Activated T-cell treated with anti-CD3 and anti-CD28 coated beads, Interleukin-2, amount 50 U/mL, for 48 hours (primary cell): Measurements from ENCODE around the gene MSI2.

Source experiments
- DNase-seq, 2 experiments: peaks; one replicate each; pipeline ENCODE4 v3.0.0-alpha.2; 2020

The MSI2 gene

DNA sequence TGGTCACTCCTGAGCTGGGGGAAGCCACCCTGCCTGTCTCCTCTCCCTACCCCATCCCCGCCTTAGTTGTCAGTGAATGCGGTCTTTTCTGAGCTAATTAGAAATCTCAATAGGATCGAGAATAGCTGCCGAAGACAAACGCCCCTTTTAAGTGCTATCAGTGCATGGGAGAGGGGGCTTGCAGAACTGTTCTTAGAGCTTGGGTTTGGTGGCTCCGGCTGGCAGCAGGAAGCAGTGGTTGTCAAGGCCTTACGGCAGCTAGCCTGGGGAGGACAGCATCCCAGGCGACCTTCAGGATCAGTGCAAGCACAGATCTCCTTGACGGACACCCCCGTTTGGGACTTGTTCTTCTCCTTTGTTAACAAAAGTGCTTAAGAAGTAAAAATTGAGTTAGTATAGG is 293.7 kb downstream of the MSI2 start:
- no peak for DNase-seq

DNA sequence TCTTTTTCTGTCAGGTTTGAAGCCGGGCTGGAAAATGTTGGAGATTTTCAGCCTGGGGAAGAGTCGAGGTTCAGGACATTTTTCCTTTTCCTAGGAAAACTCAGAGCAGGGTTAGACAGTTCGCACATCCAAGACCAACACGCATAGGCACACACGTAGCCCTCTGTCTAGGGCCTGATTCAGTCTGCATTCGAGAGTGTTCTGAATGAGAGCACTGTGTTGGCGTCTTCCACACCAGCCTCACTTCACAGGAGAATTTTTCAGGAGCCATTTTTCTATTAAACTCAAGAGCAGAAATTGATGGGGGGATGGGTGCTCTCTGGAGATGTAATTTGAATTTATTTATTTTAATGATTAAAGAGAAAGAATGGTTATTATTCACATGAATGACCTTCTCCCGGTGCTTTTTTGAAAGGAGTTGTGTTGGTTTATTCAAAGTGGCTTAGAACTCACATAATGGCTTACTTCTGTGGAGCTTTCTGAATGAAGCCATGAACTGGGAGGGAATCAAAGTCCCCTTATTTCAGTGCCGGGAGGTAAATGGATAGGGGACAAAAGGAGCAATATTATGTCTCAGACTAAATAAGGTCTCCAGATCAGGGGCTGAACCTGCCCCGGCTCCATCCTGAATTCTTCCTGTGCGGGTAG is 294.5 kb downstream of the MSI2 start:
- DNase-seq = no peak

DNA sequence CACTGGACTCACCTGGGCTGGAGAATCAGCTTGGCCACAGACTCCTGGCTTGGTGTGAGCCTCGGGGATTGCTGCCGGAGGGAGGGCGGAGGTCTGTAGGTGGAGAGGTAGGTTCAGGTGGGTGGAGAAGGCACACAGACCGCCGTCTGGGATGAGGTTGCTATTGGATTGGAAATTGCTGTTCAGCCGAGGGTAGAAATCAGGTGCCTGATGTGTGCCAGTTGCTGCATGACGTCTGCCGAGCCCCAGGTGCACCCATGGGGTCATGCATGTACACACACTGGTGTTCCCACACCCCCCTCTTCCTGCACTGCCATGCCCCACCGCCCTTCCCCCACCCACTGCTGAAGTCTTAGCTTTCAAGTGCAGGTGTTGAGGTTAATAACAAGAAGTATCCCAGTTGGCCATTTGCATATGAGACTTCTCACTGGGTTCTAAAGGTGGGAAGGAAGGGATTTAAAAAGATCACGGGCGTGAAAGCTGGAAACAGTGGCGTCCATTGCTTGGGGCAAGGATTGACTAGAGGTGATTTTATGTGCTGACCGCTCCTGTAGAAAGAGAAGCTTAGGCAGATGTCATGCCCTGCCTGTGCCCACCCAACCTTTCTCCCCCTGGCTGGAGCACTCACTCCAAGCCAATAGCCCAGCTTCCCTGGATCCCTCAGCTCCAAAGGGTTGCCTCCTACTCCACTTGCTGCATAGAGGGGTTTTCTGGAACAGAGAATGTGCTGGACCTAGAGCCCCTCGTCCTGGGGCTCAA is 295.2 kb downstream of the MSI2 start:
- no peak for DNase-seq

DNA sequence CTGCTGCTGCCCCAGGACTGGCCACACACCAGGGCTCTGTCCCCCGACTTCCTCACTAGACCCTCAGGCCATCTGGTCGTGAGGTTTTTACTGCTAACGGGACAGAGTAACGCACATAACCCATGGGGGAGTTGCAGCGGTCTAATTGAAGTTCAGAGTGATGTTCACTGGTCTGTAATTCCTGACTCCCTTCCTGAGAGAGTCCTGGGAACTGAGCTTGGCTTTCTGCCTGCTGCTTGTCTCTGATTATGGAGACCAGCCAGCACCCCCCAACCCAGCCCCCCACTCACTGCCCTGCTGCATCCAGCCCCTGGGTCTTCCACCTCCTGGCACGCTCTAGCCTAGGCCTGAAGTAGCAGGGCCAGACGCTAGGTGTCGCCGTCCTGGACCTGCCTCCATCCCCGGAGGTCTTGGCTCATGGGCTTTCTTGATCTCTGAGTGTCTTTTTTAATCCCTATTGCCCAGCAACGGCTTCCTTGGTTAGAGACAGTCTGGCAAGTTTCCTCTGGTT is 295.8 kb downstream of the MSI2 start:
- peak; percentile 38 to 54 for DNase-seq

DNA sequence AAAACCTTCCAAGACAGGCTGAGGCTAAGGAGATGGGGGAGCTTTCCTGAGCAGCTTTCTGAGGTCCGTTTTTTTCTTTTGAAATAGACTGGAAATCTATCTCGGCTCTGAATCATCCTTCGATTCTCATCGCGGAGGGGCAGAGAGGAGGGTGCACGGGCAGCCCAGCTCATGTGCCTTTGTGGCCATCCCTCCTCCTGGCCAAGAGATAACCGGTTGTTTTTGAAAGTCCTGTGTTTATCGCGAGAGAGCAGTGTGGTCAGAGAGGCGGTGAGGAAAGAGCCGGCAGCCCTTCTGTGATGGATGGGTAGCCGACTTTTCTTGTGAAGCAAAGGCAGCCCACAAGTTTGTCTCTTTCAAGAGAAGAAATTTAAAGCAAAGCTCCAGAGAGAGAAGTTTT is 297.2 kb downstream of the MSI2 start:
- no peak for DNase-seq

DNA sequence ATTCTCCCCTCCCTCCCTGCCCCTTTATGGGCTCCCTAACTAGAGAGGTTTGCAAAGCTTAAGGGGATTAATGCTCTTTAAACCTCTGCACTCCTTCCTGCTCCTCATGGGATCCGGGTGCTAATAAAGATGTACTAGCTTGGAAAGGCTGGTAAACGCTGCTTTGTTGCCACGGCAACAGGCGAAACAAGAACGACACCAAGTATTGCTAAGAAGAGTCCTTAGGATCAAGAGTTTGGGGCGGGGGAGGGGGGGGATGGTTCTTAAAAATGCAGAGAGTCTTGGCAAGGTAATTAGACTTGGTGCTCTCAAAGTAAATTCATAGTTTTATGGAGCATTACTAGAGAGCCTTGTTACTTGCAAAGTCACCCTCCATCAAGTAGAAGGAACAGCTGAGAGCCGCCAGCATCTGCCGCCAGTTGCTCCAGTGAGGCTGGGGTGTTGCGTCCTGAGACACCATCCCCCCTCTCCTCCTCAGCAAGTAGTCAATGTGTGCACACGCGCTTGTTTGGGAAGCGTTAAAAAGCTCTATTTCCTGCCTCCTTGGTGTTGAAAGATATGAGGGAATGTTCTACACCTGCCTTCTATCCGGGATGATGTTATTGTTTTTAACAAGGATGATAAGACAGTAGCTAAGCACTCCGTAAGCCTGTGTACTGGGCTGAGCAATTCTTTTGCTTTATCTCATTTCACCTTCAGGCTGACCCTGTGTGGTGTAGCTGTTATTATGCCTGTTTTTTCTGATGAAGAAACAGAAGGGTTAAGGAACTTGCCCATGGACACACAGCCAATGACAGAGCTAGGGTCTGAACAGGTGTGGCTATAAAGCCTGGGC is 297.9 kb downstream of the MSI2 start:
- DNase-seq = no peak

DNA sequence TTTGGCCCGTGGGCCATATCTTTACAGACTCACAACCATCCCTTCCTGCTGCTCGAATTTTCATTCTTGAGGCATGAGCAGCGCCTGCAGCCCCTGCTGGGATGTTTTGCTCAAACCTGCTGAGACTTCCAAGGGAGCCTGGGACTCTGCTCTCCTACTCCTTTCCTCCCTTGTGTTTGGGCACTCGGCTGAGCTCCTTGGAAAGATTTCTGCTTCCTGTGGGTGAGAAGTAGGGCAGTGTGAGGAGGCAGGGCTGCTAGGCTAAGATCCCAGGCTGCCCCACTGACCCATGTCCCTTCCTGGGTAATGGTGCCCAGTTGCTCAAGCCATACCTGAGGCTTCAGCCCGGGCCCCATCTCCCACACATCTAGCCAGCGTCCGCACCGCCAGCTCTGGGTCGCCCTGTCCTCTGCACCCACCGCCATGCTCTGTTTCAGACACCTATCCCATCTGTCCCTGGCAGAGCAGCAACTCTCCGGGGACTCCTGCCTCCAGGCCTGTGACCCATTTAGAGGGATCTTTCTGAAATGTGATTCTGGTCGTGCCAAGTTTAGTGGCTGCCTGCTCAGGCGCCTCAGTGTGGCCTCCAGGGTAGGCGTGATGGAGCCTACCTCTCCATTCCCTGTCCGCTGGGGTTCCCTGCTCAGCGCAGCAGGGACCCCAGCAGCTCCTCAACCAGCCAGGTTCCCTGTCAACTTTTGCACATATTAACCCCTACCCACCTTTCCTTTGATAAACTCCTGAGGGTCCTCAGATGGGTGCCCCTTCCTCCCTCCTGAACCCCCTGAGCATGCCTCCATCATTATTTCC is 298.7 kb downstream of the MSI2 start:
- no peak for DNase-seq

DNA sequence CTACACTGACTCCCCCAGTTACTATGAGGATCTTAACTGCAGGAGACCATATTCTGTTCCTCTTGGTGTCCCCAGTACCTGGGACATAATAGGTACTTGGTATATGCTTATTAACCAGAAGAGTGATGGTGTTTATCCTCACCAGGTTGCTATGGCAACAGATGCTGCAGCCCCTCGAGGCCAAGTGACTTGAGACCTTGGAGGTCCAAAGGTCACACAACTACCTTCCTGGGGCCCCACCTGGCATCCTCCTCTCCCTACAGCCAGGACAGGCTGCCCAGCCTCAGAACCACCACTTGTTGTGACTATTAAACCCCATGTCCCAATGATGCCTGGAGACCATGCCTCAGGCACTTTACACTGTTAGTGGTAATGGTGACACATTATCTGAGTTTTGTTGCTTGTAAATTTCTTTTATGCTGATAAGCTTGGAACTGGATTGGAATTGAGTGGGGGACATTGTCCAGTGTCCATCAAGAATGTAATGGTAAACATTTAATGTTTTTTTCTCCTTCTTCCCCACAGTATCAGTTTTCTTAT is 299.4 kb downstream of the MSI2 start:
- no peak for DNase-seq

DNA sequence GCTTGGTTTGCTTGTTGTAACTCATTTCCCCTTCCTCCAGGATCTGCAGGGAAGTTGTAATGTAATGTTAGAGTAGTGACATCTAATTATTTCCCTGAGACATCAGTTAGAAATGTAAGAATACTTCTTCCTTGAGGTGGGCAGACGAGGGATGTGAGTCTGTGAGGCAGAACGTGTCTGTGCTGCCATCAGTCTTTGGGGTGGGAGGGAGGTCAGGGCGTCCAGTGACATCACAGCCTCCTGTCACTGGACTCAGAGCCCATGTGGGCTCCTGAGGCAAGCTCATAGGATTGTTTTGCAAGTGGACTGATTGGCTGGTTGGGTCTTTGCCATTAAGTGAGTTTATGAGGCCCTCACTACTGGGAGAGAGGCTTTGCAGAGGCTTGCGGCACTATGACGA is 300.0 kb downstream of the MSI2 start:
- no peak for DNase-seq

DNA sequence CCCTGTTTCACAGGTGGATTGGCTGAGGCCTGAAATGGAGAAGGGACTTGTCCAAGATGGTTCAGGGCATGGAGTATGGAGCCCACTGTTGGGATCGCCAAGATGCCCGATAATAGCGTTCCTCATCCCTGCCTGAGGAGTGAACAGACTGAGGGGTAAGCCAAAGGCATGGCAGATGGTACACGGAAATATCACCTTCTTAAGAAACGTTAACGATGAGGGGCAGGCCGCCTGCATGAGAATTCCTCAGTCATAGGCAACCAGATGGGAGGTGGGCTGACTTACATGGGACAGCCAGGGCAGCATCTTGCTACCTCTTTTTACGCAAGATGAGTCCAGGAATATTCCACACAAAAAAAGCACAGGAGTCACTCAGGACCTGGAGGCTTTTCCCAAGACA is 300.7 kb downstream of the MSI2 start:
- DNase-seq = no peak

DNA sequence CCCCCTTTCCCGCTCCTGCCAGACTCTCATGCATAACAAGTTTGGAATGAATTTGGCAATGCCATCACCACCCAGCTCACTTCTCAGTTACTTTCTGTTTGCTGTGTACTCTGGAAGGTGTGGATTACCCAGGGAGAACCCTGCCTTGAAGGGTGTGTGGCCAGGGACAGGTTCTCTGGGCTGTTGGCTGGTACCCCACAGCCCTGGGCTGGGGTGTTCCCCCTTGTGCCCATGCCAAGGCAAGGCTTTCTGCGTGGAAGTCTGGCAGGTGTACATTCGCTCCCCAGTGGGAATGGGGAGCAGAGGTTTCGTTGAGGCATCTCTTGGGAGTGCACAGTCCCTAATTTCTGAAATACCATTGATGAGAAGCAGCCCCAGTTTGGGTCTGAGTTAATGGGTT is 301.1 kb downstream of the MSI2 start:
- no peak for DNase-seq

DNA sequence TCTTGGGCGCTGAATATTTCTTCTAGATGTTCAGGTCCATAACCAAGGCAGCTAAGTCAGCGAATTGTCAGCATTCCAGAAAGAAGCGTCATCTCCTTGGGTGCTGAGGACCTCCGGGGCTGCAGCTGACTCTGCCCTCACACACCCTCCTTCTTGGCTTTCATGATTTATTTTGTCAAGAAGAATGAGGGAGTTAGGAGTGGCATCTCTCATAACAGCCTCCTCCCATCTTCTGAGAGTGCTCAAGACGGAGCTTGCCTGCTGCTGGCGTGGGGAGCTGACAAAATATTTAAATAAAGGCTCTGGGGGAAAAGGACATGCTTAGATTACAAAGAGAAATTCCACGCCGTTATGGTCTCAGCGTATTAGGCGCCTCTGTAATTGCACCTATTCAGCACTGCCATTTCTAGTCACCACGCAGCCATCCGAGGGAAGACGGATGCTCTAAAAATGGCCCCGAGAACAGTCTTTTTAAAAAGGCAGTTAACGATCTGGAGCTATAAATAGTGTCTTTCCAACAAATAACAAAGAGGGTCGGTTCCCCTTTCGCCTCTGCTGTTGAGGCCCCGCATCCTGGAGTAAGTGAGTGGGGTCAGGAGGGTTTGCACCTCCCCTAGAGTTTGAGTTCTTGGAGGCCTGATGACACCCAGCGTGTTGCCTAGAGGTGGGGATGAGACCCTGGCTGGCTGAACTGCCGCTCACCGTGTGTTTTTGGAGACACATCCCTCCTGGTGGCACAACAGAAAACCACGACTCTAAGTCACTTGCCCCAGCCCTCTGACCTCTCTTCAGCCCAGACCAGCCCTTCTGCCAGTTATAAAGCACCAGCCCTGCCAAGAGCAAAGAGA is 301.7 kb downstream of the MSI2 start:
- no peak for DNase-seq

DNA sequence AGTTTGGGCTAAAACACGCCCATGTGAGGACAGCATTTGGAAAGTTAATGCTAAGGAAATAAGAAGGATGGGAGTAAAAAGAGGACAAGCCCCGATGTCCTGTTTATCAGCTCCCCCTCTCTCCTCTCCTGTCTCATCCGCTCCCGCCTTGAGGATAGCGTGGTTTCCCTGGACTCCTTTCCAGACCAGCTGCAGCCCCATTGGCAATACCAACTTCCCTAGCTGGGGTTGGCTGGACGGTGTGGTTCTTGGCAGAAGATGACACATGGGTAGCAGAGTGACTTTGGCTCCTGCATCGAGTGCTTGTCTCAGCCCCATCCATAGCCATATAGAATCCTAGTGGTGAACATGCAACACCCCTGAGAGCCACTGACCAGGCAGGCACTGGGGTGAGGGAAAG is 302.9 kb downstream of the MSI2 start:
- no peak for DNase-seq

DNA sequence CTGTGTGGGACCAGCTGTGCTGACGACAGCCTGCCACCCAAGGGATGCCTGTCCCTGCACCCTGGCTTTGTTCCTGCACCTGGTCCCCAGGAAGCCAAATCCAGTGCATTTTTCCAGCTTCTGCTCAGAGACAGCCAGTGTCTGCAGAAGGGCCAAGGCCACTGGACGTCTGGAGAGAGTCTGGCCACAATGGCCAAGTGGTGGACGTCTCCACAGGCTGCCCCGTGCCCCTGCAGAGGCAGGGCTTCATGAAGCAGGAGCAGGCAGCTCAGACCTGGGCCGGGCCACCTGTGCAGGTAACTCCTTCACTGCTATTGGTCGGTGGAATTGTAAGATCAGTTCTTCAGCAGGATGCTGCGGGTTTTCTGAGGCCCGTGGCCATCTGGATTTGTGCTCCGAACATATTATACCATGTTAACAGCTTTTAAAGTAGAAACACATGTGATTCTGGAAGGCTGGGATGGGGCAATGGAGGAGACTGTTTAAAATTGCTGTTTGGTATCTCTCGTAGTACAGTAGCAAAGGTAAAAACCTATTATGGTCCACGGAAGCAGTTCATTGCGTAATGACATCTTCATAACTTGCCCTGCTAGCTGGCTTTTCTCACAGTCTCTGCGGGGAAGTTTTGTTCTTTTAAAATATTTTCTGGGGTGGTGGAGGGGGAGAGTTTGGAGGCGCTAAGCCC is 303.5 kb downstream of the MSI2 start:
- no peak for DNase-seq

DNA sequence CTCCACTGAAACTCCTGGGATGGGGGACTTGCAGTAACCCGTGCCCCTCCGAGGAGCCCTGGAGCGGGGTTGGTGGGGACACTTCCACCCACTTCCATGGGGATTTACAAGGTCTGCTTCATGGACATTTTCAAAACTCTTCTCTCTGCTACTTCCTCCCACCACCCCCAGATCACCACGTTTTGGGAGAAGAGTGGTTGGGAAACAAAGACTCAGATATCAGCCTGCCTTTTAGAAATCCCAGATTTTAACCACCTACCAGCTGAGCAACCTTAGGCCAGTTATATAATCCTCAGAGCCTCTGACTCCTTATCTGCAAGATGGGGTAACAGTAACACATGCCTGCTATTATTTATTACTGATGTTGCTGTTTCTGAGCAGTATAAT is 304.0 kb downstream of the MSI2 start:
- no peak for DNase-seq

DNA sequence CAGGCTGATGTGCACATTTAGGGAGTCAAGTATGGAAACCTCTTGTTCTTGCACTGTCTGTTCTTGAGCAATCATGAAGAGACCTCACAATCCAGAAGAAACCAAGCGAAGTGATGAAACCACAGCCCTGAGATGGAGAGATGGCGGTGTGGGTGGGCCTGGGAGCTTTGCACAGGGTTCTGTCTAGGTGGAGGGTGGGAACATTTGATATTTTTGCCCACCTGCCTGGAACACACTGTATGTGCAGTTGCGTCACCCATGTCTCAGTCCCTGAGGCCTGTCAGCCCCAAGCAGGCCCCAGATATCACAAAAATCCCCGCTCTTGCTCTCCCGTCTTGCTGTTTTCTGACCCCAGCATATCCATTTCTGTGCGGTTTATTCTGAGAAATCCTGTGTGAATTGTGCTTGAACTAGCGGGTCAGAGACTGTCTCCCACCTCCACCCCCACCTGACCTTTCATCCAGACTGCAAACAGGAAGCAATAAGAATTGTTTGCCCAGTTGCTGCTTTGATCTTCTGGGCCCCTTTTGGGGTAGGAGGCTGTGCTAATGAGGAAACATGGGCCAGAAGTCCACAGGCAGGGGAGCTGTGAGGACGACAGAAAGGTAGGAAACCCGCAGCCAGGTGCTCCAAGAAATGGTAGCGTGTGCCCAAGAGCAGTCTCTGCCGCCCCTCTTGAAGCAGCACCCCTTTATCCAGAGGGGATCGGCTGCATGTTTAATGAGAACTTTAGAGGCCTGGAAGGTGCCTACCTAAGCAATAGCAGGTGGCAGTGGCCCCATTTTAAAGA is 304.9 kb downstream of the MSI2 start:
- no peak for DNase-seq

DNA sequence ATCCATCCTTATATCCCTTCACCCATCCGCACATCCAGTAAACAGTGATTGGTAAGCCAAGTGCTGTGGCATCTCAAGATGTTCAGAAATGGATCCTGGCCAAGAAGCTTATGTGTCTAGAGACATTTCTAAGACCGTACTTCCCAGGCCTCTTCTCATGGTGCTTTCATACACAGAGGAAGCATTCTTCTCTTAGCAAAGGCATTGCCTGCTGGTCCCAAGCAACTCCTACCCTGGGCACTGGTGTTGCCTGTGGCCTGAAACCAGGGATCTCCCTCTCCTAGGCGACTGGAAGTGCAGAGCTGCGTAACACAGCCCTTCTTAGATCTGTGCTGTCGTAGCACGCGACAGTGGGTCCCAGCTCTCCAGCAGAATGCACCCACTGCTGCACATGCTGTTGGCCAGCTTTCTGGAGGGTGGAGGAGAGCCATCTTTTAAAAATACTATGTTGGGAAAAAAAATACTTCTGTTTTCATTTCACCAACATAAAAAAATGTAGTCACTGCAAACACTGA is 305.9 kb downstream of the MSI2 start:
- no peak for DNase-seq

DNA sequence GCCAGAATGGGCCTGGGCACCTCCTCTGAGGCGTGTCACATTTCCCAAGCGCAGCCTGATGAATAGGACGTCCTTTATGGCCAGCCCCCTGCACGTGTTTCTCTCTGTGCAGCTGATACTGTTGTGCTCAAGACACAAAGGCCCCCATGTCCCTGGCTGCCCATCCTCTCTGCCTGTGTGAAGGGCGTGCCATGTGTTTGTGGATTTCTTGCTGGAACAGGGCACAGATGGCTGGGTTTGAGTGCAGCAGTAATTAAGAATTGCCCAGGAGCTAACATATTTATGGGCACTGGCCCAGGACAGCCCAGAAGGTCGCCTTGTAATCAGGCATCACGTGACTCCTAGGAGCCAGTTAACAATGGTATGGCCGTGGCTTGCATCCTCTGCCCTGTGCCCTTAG is 307.6 kb downstream of the MSI2 start:
- no peak for DNase-seq

DNA sequence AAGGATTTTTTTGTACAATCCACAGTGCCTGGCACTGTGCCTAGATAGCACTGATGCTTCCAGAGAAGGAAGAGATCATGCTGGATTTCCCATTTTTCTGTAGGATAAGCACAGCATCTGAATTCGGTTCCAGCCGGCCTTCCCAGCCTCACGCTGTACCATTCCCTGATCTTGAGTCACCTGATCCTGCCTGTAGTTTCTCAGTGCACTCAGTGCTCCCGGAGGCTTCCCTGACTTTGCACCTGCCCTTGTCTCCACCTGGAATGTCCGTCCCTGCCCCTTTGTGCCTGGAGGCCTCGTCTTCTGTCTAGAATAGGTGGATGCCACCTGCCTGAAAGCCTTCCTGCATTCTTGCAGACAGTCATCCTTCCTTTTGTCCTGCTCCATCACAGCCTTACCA is 308.9 kb downstream of the MSI2 start:
- DNase-seq = no peak

DNA sequence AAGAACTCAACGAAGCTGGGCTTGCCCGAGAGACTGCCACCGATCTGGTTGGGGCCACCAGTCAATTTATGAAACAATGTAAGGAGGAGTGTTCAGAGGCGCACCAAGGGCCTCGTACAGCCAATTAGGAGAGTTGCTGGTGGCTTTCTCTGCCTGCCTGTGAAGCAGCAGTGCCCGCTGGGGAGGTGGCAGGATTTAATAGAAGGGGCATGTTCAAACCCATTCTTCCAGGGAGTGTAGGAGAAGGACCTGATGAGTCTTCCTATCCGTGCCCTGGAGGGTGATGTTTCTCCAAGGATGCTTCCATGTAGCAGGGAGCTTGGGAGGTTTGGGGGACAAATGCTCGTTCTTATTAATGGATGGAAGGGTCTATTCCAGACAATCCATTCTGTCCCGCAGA is 310.4 kb downstream of the MSI2 start:
- no peak for DNase-seq
